Measurements from ENCODE around the gene PSENEN.
"Not testable (repeated sequence)": the region's sequence is repeated elsewhere in the genome, so short reads cannot be mapped to it uniquely, and the experiment has no call there.

Gene PSENEN

DNA sequence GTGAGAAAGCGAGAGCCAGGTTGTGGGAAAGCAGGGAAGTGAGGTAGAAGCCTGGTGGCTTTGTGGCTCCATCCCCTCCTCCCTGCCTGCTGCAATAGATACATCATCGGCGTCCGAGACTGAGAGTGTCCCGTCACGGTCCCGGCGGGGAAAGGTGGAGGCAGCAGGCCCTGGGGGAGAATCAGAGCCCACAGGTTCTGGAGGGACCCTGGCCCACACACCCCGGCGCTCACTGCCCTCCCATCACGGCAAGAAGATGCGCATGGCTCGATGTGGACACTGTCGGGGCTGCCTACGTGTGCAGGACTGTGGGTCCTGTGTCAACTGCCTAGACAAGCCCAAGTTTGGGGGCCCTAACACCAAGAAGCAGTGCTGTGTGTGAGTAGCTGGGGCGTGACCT is 22.6 kb upstream of the PSENEN start:
- Histone ChIP-seq H3K27me3 (ENCODE audit: low read length) (no peaks in the 10 kb centered on the region), H3K4me3 (ENCODE audit: insufficient read depth, low read length, poor library complexity, severe bottlenecking) (no peak overlapping the region), H3K9ac (ENCODE audit: low read length) (no peak overlapping the region)

DNA sequence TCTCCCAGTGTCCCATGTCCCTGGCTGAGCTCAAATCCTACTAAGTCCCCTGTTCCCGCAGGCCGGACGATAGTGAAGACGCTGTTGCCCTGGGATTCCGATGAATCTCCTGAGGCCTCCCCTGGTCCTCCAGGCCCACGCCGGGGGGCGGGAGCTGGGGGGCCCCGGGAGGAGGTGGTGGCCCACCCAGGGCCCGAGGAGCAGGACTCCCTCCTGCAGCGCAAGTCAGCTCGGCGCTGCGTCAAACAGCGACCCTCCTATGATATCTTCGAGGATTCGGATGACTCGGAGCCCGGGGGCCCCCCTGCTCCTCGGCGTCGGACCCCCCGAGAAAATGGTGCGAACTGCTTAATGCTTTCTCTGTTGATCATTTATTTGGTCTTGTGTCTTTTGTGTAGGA is 21.8 kb upstream of the PSENEN start:
- H3K9ac ChIP-seq (ENCODE audit: low read length) = no peak overlapping the region
- no peaks in the 10 kb centered on the region for H4K20me1 ChIP-seq (ENCODE audit: low read depth, low read length)
- peaks cover 16% of the 10 kb centered on the region for H3K79me2 ChIP-seq (ENCODE audit: insufficient read depth, low read length)

More for the DNA sequence above, 22.6 kb upstream of the PSENEN start:
- Histone ChIP-seq H3K9me2 (replicated peaks; ENCODE audit: insufficient read depth, low read length) (no peaks in the 10 kb centered on the region), H3K4me2 (ENCODE audit: low read depth, low read length, poor library complexity, severe bottlenecking) (no peak overlapping the region), H3K27ac (ENCODE audit: low read depth, low read length) (no peak overlapping the region), H3K9me3 (ENCODE audit: insufficient read depth, low read length) (no peaks in the 10 kb centered on the region), H4K20me1 (ENCODE audit: low read depth, low read length) (no peaks in the 10 kb centered on the region), H3K36me3 (ENCODE audit: low read length) (no peaks in the 10 kb centered on the region; the same call in 1 of the 2 replicates), H3K79me2 (ENCODE audit: insufficient read depth, low read length) (peaks cover 22% of the 10 kb centered on the region), H2AFZ (ENCODE audit: low read depth, low read length, severe bottlenecking) (no peak overlapping the region), H3F3A (ENCODE audit: insufficient read depth) (no peaks in the 10 kb centered on the region)
- TF ChIP-seq, protein P1, sequence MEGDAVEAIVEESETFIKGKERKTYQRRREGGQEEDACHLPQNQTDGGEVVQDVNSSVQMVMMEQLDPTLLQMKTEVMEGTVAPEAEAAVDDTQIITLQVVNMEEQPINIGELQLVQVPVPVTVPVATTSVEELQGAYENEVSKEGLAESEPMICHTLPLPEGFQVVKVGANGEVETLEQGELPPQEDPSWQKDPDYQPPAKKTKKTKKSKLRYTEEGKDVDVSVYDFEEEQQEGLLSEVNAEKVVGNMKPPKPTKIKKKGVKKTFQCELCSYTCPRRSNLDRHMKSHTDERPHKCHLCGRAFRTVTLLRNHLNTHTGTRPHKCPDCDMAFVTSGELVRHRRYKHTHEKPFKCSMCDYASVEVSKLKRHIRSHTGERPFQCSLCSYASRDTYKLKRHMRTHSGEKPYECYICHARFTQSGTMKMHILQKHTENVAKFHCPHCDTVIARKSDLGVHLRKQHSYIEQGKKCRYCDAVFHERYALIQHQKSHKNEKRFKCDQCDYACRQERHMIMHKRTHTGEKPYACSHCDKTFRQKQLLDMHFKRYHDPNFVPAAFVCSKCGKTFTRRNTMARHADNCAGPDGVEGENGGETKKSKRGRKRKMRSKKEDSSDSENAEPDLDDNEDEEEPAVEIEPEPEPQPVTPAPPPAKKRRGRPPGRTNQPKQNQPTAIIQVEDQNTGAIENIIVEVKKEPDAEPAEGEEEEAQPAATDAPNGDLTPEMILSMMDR (IDR thresholded peaks at IDR 0.05; ENCODE audit: insufficient read depth, low read length, poor library complexity, severe bottlenecking) = no peak
- no peak for TF ChIP-seq EZH2phosphoT487 (conservative IDR thresholded peaks at IDR 0.05; ENCODE audit: low read length)

DNA sequence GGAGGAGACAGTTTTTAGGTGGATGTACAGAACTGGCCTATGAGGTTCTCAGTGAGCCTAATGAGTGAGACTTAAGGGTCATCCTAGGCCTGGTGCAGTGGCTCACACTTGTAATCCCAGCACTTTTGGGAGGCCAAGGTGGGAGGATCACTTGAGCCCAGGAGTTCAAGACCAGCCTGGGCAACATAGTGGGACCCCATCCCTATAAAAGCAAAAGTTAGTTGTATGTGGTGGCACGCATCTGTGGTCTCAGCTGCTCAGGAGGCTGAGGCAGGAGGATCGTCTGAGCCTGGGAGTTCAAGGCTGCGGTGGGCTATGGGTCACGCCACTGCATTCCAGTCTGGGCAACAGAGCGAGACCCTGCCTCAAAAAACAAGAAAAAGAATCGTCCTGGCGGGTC is 21.3 kb upstream of the PSENEN start:
- not testable (repeated sequence) for H3K4me2 ChIP-seq (ENCODE audit: low read depth, low read length, poor library complexity, severe bottlenecking); H3K9me3 ChIP-seq (ENCODE audit: insufficient read depth, low read length); H3K4me3 ChIP-seq (ENCODE audit: insufficient read depth, low read length, poor library complexity, severe bottlenecking); H2AFZ ChIP-seq (ENCODE audit: low read depth, low read length, severe bottlenecking); H4K20me1 ChIP-seq (ENCODE audit: low read depth, low read length); H3K9me2 ChIP-seq (replicated peaks; ENCODE audit: insufficient read depth, low read length); H3F3A ChIP-seq (ENCODE audit: insufficient read depth); H3K27me3 ChIP-seq (ENCODE audit: low read length); H3K36me3 ChIP-seq (ENCODE audit: low read length); H3K27ac ChIP-seq (ENCODE audit: low read depth, low read length); H3K9ac ChIP-seq (ENCODE audit: low read length)
- H3K79me2 ChIP-seq (ENCODE audit: insufficient read depth, low read length) = peaks cover 11% of the 10 kb centered on the region

More for the DNA sequence above, 21.8 kb upstream of the PSENEN start:
- no peaks in the 10 kb centered on the region for H3K9me3 ChIP-seq (ENCODE audit: insufficient read depth, low read length)
- no peak overlapping the region for H3K4me2 ChIP-seq (ENCODE audit: low read depth, low read length, poor library complexity, severe bottlenecking)
- no peak overlapping the region for H2AFZ ChIP-seq (ENCODE audit: low read depth, low read length, severe bottlenecking)
- no peaks in the 10 kb centered on the region; the same call in 1 of the 2 replicates for H3K36me3 ChIP-seq (ENCODE audit: low read length)
- TF ChIP-seq, protein P1 (IDR thresholded peaks at IDR 0.05; ENCODE audit: insufficient read depth, low read length, poor library complexity, severe bottlenecking) = no peak
- H3K27ac ChIP-seq (ENCODE audit: low read depth, low read length) = no peak overlapping the region
- H3K27me3 ChIP-seq (ENCODE audit: low read length) = no peaks in the 10 kb centered on the region
- H3K9me2 ChIP-seq (replicated peaks; ENCODE audit: insufficient read depth, low read length) = no peaks in the 10 kb centered on the region
- H3K4me3 ChIP-seq (ENCODE audit: insufficient read depth, low read length, poor library complexity, severe bottlenecking) = no peak overlapping the region
- no peaks in the 10 kb centered on the region for H3F3A ChIP-seq (ENCODE audit: insufficient read depth)

DNA sequence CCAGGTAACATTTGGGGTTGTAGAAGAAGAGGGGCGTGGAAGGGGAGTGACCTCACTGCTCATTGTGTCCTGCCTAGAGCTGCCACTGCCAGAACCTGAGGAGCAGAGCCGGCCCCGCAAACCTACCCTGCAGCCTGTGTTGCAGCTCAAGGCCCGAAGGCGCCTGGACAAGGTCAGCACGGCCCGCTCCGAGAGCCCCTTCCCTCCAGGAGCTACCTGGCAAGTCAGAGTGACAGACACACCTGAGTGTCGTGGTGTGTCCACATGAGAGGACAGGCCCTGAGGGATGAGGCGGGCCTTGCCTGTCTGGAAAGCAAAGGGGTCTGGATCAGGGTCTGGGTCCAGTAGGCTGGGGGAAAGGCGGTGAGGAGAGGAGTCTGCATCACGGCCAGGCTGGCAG is 20.9 kb upstream of the PSENEN start:
- no peak for TF ChIP-seq EZH2phosphoT487 (conservative IDR thresholded peaks at IDR 0.05; ENCODE audit: low read length)
- TF ChIP-seq, protein P1 (IDR thresholded peaks at IDR 0.05; ENCODE audit: insufficient read depth, low read length, poor library complexity, severe bottlenecking) = no peak
- H3K4me2 ChIP-seq (ENCODE audit: low read depth, low read length, poor library complexity, severe bottlenecking) = no peak overlapping the region
- no peak overlapping the region for H3K4me3 ChIP-seq (ENCODE audit: insufficient read depth, low read length, poor library complexity, severe bottlenecking)
- peaks cover 7% of the 10 kb centered on the region for H3K79me2 ChIP-seq (ENCODE audit: insufficient read depth, low read length)
- H3K9ac ChIP-seq (ENCODE audit: low read length) = no peak overlapping the region
- no peak overlapping the region for H3K27ac ChIP-seq (ENCODE audit: low read depth, low read length)
- no peaks in the 10 kb centered on the region for H3F3A ChIP-seq (ENCODE audit: insufficient read depth)
- no peaks in the 10 kb centered on the region for H3K27me3 ChIP-seq (ENCODE audit: low read length)
- H3K9me3 ChIP-seq (ENCODE audit: insufficient read depth, low read length) = no peaks in the 10 kb centered on the region
- no peak overlapping the region for H2AFZ ChIP-seq (ENCODE audit: low read depth, low read length, severe bottlenecking)
- H4K20me1 ChIP-seq (ENCODE audit: low read depth, low read length) = no peaks in the 10 kb centered on the region
- H3K36me3 ChIP-seq (ENCODE audit: low read length) = no peaks in the 10 kb centered on the region; the same call in 1 of the 2 replicates
- no peaks in the 10 kb centered on the region for H3K9me2 ChIP-seq (replicated peaks; ENCODE audit: insufficient read depth, low read length)
